GM10248 (cell line): Measurements from ENCODE around the gene GRID2IP.

Experiments used
- CTCF ChIA-PET: fragments of 300-600 bp; sonication (Branson Sonifier 250); formaldehyde crosslinking; extraction: SDS; loops from one replicate; lab custom pipeline; 2021; ENCODE audit warnings: antibody characterized with exemption; lab: Yijun Ruan, JAX
- POLR2A ChIA-PET: fragments of 350-650 bp; sonication (Branson Sonifier 250); formaldehyde crosslinking; extraction: SDS; loops from one replicate; lab custom pipeline; 2020; ENCODE audit warnings: antibody characterized with exemption; lab: Yijun Ruan, JAX
- DNase-seq: peaks from one replicate; pipeline ENCODE4 v3.0.0; 2012; ENCODE audit errors: extremely low spot score
- CTCF ChIP-seq: IDR thresholded peaks from 2 replicates; pipeline ENCODE4 v1.5.1; 2012; ENCODE audit warnings: mild to moderate bottlenecking, low read depth; ENCODE audit errors: extremely low read depth, missing control alignments, control extremely low read depth

GRID2IP gene

DNA sequence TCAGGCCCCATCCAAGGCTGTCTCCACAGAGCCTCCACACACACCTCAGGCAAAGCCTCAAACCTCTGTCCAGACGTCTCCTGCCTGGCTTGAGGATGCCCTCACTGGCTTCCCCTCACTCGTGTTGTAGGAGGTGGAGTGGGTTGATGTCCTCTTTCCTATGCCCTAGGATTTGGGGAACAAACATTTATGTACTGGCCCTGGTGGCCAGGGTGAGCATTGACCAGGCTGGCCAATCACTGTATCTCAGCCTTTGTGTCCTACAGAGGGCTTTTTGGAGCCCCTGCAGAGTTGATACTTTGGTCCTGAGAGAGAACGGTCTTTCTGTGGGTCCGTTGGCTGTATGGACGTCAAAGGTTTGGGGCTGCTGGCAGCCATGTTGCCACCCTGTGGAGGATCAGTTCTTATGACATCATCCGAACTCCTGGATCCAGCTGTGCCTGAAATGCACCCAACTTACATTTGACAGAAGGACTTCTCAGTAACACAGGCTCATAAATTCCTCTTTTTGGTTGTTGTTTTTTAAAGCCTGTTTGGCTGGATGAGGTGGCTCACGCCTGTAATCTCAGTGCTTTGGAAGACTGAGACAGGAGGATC is 2.3 kb upstream of the GRID2IP start:
- ChIA-PET POLR2A (no interaction called here), CTCF (interaction anchor here (1.3 kb wide), 1 partner anchor 18 kb away, joined by 3 read pairs; no protein-coding TSS in a partner anchor)
- TF ChIP-seq CTCF: no peak
- DNase-seq: no peak

DNA sequence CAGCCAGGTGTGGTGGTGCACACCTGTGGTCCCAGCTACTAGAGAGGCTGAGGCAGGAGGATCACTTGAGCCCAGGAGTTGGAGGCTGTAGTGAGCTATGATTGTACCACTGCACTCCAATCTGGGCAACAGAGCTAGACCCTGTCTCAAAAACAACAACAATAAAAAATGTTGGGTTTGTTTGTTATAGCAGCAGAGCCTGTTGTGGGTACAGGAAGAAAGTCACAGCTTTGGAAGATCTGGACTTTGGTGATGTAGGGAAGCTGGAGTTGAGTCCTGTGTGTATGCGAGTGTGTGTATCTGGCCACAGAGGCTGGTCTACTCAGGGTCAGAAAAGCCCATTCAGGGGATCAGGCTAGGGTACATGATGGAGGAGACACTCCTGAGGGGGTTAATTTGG is 3.9 kb downstream of the GRID2IP start:
- ChIA-PET POLR2A (interaction anchor here (0.6 kb wide), 1 partner anchor 51 kb away, joined by 3 read pairs; no protein-coding TSS in a partner anchor), CTCF (interaction anchor here (0.8 to 4.0 kb wide), 6 partner anchors 11 to 42 kb away, joined by 3 to 19 read pairs (median 4); no protein-coding TSS in a partner anchor)
- no peak for DNase-seq
- no peak for TF ChIP-seq CTCF

DNA sequence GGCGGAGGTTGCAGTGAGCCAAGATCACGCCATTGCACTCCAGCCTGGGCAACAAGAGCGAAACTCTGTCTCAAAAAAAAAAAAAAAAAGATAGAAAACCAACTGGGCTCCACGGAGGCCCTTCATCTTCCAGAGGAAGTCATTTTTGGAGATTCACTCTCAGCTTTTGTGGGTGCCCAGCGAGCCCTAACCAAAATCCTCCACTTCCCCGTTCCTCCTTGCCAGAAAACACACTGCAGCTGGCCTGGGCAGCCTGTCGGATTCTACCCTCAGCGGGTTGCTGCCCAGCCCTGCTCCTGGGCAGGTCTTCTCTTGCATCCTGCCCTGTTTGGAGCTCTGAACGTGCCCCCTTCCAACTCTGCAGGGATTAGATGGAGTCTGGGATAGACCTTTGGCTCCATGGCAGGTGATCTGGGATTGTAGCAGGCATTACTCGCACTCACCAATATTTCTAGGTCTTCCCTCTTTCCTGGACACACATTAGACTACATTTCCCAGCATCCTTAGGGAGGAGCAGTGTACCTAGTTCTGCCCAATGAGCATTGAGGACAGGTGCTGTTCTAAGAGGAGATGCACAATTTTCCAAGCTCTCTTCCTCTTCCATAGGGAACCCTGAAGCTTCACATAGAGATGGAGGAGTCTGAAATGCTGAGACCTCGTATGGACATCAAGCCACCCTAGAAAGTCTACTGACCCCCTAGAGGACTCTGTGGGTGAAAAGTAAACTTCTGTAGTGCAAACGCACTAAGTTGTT is 4.6 kb downstream of the GRID2IP start:
- CTCF ChIA-PET: interaction anchor here (1.0 to 4.0 kb wide), 3 partner anchors 12 to 41 kb away, joined by 3 to 19 read pairs (median 3); no protein-coding TSS in a partner anchor
- DNase-seq: no peak
- POLR2A ChIA-PET: no interaction called here
- no peak for TF ChIP-seq CTCF

DNA sequence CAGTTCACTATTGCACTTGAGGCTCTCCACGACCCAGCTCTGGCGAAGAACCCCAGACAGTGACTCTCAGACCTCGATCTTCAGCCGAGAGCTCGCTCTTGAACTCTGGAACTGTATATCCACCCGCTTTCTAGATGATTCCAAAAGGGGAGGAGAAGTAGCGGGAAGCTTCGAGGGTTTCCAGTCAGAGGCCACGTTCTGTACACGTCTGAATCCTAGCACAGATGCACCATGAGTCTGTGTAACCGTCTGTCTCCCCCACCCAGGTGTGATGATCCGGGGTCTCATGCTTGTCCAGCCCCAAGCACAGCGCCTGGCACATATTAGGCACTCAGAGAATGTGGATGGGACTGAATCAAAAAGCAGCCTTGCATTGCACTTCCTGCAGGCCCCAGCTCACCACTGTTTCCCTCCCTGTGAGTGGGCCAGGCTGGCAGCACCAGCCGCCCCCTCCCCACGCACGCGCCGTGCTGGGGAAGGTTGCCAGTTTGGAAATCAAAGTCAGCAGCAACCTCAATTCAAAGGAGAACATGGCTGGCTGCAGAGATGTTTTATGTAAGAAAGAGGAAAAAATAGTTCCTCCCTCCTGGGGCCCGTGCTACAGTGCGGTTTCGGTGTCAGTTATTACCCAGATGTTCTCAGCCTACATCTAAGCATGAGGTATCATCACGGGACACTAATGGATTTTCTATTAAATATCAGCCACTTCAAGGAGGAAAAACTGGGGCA is 5.7 kb downstream of the GRID2IP start:
- POLR2A ChIA-PET: no interaction called here
- DNase-seq: no peak
- CTCF ChIA-PET: interaction anchor here (0.9 to 1.8 kb wide), 3 partner anchors 10 to 30 kb away, joined by 4 read pairs; no protein-coding TSS in a partner anchor
- TF ChIP-seq CTCF: no peak

DNA sequence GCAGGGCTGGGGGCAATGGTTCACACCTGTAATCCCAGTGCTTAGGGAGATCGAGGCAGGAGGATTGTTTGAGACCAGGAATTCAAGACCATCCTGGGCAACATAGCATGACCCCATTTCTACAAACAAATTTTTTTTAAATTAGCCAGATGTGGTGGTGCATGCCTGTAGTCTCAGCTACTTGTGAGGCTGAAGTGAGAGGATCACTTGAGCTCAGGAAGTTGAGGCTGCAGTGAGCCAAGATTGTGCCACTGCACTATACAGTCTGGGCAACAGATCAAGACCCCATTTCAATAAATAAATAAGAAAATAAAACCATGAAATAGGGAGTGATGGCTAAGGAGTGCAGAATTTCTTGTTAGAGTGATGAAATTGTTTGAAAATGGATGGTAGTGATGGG is 8.9 kb downstream of the GRID2IP start:
- DNase-seq: no peak
- ChIA-PET CTCF (interaction anchor here (3.1 kb wide), 1 partner anchor 16 kb away, joined by 10 read pairs; no protein-coding TSS in a partner anchor), POLR2A (no interaction called here)
- TF ChIP-seq CTCF: no peak
